SKM-1 (cell line): ENCODE results near the gene JMJD4.
"Not testable (repeated sequence)": the region's sequence is repeated elsewhere in the genome, so short reads cannot be mapped to it uniquely, and the experiment has no call there.

Experiments
- DNase-seq: peaks from one replicate; lab custom pipeline; 2025; ENCODE audit not compliant: unreplicated experiment; lab: John Stamatoyannopoulos, UW

JMJD4 gene

GRCh38 chr1:227701631-227702030 is 33.5 kb downstream of the JMJD4 start:
- DNase-seq = not testable (repeated sequence)

GRCh38 chr1:227697321-227697864 is 37.7 kb downstream of the JMJD4 start:
- no peak for DNase-seq

DNA sequence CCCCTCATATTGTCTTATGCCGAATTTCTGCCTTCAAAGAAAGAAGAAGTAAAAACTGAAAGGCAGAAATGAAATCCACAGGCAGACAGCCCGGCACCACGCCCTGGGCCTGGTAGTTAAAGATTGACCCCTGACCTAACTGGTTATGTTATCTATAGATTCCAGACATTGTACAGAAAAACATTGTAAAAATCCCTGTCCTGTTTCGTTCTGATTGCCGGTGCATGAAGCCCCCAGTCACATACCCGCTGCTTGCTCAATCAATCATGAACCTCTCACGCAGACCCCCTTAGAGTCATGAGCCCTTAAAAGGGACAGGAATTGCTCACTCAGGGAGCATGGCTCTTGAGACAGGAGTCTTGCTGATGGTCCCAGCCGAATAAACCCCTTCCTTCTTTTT is 49.3 kb downstream of the JMJD4 start:
- no peak for DNase-seq
